ENCODE measurements around the gene SLMAP. TPM values are rescaled to one million over a fixed set of nuclear protein-coding genes. Genes with fewer than 3 reads are reported as not detected.
A peak's percentile ranks its signal among the peaks of the same experiment; 100 is the strongest.

Gene SLMAP
- total RNA-seq, 1 donor from 2014 or later = 108 TPM

DNA sequence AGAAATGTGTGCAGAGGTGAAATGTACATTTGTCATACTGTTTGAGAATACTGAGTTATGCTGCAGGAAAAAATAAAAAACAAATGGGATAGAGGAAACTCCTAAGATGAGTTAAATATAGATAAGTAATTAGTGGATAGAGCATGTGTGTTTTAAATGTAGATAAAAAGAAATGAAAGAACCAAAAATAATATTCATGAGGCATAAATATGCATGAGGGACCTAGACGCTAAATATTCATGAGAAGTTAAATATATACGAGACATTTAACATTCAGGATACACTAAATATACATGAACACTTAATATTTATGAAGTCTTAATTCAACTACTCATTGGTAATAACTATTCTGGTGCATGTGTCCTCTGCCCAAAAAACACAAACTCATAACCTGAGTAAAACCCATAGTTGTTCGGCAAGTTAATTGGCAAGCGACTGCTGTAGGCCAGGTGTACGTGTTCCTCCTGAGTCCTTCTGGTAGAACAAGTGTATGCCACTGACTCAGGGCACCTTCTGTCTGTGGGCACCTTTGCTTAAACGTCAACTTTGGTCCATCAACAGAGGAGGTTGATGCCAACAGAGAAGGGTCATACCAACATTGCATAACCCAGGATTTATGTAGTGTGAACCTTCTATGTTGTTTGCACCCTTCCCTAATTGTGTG lies 38.8 kb upstream of the SLMAP start:
- no peak for DNase-seq (ENCODE audit: low spot score in 2 of 2, unreplicated experiment in 2 of 2)
- Mint-ChIP-seq H3K9me3 (no peaks in the 10 kb centered on the region), H3K4me3 (no peak overlapping the region), H3K27me3 (ENCODE audit: low read depth) (no peaks in the 10 kb centered on the region), H3K36me3 (no peaks in the 10 kb centered on the region), H3K4me1 (no peaks in the 10 kb centered on the region), H3K27ac (no peak overlapping the region)
- TF ChIP-seq, protein P1, sequence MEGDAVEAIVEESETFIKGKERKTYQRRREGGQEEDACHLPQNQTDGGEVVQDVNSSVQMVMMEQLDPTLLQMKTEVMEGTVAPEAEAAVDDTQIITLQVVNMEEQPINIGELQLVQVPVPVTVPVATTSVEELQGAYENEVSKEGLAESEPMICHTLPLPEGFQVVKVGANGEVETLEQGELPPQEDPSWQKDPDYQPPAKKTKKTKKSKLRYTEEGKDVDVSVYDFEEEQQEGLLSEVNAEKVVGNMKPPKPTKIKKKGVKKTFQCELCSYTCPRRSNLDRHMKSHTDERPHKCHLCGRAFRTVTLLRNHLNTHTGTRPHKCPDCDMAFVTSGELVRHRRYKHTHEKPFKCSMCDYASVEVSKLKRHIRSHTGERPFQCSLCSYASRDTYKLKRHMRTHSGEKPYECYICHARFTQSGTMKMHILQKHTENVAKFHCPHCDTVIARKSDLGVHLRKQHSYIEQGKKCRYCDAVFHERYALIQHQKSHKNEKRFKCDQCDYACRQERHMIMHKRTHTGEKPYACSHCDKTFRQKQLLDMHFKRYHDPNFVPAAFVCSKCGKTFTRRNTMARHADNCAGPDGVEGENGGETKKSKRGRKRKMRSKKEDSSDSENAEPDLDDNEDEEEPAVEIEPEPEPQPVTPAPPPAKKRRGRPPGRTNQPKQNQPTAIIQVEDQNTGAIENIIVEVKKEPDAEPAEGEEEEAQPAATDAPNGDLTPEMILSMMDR (IDR thresholded peaks at IDR 0.05; ENCODE audit: unreplicated experiment) = no peak

DNA sequence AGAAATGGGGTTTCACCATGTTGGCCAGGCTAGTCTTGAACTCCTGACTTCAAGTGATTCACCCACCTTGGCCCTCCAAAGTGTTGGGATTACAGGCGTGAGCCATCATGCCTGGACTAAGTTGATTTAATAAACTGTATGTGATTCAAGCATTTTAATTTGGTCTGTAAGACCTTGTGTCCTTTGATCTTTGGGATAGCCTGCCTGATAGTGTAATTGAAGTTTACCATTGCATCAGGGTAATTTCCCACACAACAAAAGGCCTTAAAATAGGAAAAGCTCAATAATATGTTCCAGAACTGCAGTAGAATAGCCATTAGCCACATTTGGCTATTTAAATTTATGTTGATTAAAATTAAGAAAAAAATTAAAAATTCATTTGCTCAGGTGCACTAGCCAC lies 38.0 kb upstream of the SLMAP start:
- no peak overlapping the region for H3K27ac Mint-ChIP-seq
- no peak overlapping the region for H3K4me3 Mint-ChIP-seq
- H3K36me3 Mint-ChIP-seq = no peaks in the 10 kb centered on the region
- no peaks in the 10 kb centered on the region for H3K4me1 Mint-ChIP-seq
- TF ChIP-seq, protein P1 (IDR thresholded peaks at IDR 0.05; ENCODE audit: unreplicated experiment) = no peak
- no peaks in the 10 kb centered on the region for H3K9me3 Mint-ChIP-seq
- DNase-seq (ENCODE audit: low spot score in 2 of 2, unreplicated experiment in 2 of 2) = no peak
- no peaks in the 10 kb centered on the region for H3K27me3 Mint-ChIP-seq (ENCODE audit: low read depth)

DNA sequence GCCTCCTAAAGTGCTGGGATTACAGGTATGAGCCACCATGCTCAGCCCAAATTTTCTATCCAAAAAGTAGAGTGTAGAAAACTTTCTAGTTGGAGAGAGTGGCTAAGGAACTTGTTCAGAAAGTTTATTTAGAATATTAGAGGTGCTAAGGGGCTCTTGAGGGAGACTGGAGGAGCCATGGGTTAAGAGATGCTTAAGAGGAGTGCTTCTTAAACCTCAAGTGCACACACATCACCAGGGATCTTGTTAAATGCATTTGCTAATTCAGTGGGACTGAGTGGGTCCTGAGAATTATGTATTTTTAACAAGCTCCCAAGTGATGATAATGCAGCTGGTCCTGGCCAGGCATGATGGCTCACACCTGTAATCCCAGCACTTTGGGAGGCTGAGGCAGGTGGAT lies 29.7 kb upstream of the SLMAP start:
- Mint-ChIP-seq H3K36me3 (no peaks in the 10 kb centered on the region), H3K27ac (no peak overlapping the region), H3K27me3 (ENCODE audit: low read depth) (no peaks in the 10 kb centered on the region), H3K4me3 (no peak overlapping the region), H3K9me3 (no peaks in the 10 kb centered on the region), H3K4me1 (peaks cover 6% of the 10 kb centered on the region)
- DNase-seq (ENCODE audit: low spot score in 2 of 2, unreplicated experiment in 2 of 2) = no peak
- TF ChIP-seq, protein P1 (IDR thresholded peaks at IDR 0.05; ENCODE audit: unreplicated experiment) = no peak

DNA sequence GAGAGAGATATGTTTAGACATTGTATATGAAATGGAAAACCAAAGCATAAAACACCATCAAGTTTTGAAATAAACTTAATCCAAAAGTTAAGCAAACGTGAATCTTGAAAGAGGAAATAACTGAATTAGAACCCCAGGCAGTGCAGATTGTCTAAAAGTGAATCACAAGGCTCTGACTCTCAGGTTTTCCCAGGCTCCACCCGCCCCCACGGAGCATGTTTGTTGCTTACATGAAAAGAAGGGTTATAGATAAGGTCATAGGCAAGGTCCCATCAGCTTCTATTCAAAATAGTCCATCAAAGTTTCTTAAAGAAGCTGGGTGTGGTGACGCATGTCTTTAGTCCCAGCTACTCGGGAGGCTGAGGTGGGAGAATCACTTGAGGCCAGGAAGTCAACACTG lies 29.0 kb upstream of the SLMAP start:
- TF ChIP-seq, protein P1 (IDR thresholded peaks at IDR 0.05; ENCODE audit: unreplicated experiment) = no peak

DNA sequence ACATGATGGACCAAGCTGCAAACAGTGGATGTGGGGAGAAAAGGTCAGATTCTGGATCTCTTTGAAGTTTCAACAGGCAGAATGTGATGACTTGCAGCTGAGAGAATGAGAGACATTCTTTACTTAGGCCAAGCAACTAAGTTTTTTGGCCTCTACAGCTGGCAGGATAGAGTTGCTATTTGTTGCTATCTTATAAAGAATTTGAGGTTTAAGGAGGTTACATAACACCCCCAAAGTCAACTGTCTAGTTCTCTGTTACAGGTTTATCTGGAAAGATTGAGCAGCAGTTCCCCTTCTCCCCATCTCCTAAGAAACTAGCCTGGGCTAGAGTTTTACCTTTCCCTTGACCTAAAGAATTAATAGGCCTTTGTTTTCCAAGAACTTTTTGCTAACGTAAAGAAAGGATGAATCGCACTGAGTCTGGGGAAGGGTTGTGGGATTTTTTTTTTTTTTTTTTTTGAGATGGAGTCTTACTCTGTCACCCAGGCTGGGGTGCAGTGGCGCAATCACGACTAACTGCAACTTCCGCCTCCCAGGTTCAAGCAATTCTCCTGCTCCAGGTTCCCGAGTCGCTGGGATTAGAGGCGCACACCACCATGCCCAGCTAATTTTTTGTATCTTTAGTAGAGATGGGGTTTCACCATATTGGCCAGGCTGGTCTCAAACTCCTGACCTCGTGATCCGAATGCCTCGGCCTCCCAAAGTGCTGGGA lies 26.6 kb upstream of the SLMAP start:
- Mint-ChIP-seq H3K27ac (peak overlapping the region; percentile 5), H3K4me3 (no peak overlapping the region), H3K36me3 (no peaks in the 10 kb centered on the region), H3K9me3 (no peaks in the 10 kb centered on the region), H3K4me1 (peaks cover 6% of the 10 kb centered on the region), H3K27me3 (ENCODE audit: low read depth) (no peaks in the 10 kb centered on the region)
- no peak for DNase-seq (ENCODE audit: low spot score in 2 of 2, unreplicated experiment in 2 of 2)
- TF ChIP-seq, protein P1 (IDR thresholded peaks at IDR 0.05; ENCODE audit: unreplicated experiment) = no peak

More for the DNA sequence above, 29.0 kb upstream of the SLMAP start:
- no peak for DNase-seq (ENCODE audit: low spot score in 2 of 2, unreplicated experiment in 2 of 2)
- no peaks in the 10 kb centered on the region for H3K9me3 Mint-ChIP-seq
- peaks cover 6% of the 10 kb centered on the region for H3K4me1 Mint-ChIP-seq
- H3K4me3 Mint-ChIP-seq = no peak overlapping the region
- no peak overlapping the region for H3K27ac Mint-ChIP-seq
- no peaks in the 10 kb centered on the region for H3K36me3 Mint-ChIP-seq
- no peaks in the 10 kb centered on the region for H3K27me3 Mint-ChIP-seq (ENCODE audit: low read depth)

Measured in mesothelial cell of epicardium (in vitro differentiated cells).